Endothelial cell (in vitro differentiated cells): ENCODE results near the gene ERG. TPM values are rescaled to one million over a fixed set of nuclear protein-coding genes. Genes with fewer than 3 reads are reported as not detected.

Source experiments
- DNase-seq: peaks from one replicate; pipeline ENCODE4 v3.0.0; 2021; ENCODE audit warnings: low spot score
- H3K27ac Mint-ChIP-seq: one replicate; pipeline ENCODE4 v1.8.0; 2021; ENCODE audit warnings: mixed read lengths, inconsistent platforms; ENCODE audit not compliant: unreplicated experiment
- H3K27me3 Mint-ChIP-seq: one replicate; pipeline ENCODE4 v1.8.0; 2021; ENCODE audit warnings: mild to moderate bottlenecking, moderate library complexity, mixed read lengths, inconsistent platforms; ENCODE audit not compliant: unreplicated experiment
- H3K36me3 Mint-ChIP-seq: one replicate; pipeline ENCODE4 v1.8.0; 2021; ENCODE audit warnings: mild to moderate bottlenecking, low read depth, mixed read lengths, inconsistent platforms; ENCODE audit not compliant: unreplicated experiment
- H3K4me1 Mint-ChIP-seq: one replicate; pipeline ENCODE4 v1.8.0; 2021; ENCODE audit warnings: mild to moderate bottlenecking, mixed read lengths, inconsistent platforms; ENCODE audit not compliant: unreplicated experiment
- H3K4me3 Mint-ChIP-seq: one replicate; pipeline ENCODE4 v1.8.0; 2021; ENCODE audit warnings: mild to moderate bottlenecking, mixed read lengths, inconsistent platforms; ENCODE audit not compliant: unreplicated experiment
- H3K9me3 Mint-ChIP-seq: one replicate; pipeline ENCODE4 v1.8.0; 2021; ENCODE audit warnings: mixed read lengths, inconsistent platforms; ENCODE audit not compliant: unreplicated experiment
- CTCF ChIP-seq: fragments of 200-600 bp; sonication (generic); IDR thresholded peaks from one replicate; pipeline ENCODE4 v1.5.0; 2021; ENCODE audit warnings: antibody characterized with exemption; ENCODE audit not compliant: unreplicated experiment
- total RNA-seq: library from RNA; stranded (reverse); fragmentation: NEBNext Ultra II Directional; extraction: Animal tissue kit (Norgen Biotek cat#: 25700); gene quantifications from one replicate; pipeline ENCODE4 v1.2.1, GENCODE V29; 2021; ENCODE audit not compliant: unreplicated experiment

The ERG gene
- total RNA-seq, 1 donor from 2014 or later: 133 TPM

GRCh38 chr21:38400195-38400919, 97.9 kb downstream of the ERG start:
- no peak for TF ChIP-seq CTCF
- DNase-seq: no peak
- peaks cover 6% of the 10 kb centered on the region for H3K27me3 Mint-ChIP-seq
- no peaks in the 10 kb centered on the region for H3K9me3 Mint-ChIP-seq
- H3K4me1 Mint-ChIP-seq: no peaks in the 10 kb centered on the region
- no peak overlapping the region for H3K27ac Mint-ChIP-seq
- H3K4me3 Mint-ChIP-seq: no peak overlapping the region
- H3K36me3 Mint-ChIP-seq: peaks cover 62% of the 10 kb centered on the region

DNA sequence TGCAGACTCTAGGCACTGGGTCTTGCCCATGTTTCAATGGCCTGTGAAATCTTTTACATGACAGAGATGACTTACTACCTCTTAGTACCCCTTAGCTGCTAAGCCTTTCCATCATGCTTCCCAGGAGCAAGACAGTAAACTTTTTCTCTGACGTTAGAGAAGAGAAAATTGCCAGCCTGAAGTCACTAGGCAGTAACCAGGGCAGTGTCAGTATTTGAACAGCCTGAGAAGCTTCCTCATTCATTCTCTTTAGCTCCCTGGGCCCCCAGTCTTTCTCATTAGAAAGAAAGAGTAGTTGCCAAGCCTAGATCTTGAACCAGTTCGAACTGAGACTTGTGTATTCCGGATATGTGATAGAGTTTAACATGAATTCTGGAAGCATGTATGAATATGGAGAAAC, 99.2 kb downstream of the ERG start:
- no peak overlapping the region for H3K27ac Mint-ChIP-seq
- H3K4me3 Mint-ChIP-seq: no peak overlapping the region
- no peaks in the 10 kb centered on the region for H3K4me1 Mint-ChIP-seq
- peaks cover 6% of the 10 kb centered on the region for H3K27me3 Mint-ChIP-seq
- TF ChIP-seq CTCF: no peak
- peaks cover 55% of the 10 kb centered on the region for H3K36me3 Mint-ChIP-seq
- no peak for DNase-seq
- no peaks in the 10 kb centered on the region for H3K9me3 Mint-ChIP-seq

DNA sequence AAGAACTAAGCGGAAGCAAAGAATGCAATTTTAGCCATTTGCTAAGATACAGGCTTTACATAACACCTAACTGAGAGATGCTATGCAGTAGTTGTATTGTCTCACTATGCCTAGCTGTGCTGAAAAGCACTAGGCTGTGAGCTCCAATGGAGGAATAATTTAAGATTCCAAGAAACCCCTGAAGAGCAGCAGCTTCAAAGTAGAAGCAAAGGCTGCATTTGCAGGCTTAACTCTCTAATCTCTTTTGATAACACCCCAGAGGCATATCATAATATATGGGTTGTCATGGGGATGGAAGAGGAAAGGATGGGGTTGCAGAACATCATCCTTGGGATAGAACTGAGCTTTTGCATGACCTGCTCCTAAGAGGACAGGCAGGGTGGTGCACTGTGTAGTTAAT, 102.0 kb downstream of the ERG start:
- DNase-seq: no peak
- peaks cover 6% of the 10 kb centered on the region for H3K27me3 Mint-ChIP-seq
- no peaks in the 10 kb centered on the region for H3K4me1 Mint-ChIP-seq
- TF ChIP-seq CTCF: no peak
- H3K27ac Mint-ChIP-seq: no peak overlapping the region
- H3K9me3 Mint-ChIP-seq: no peaks in the 10 kb centered on the region
- H3K4me3 Mint-ChIP-seq: no peak overlapping the region
- H3K36me3 Mint-ChIP-seq: peaks cover 43% of the 10 kb centered on the region

GRCh38 chr21:38395581-38395980, 102.7 kb downstream of the ERG start:
- no peaks in the 10 kb centered on the region for H3K4me1 Mint-ChIP-seq

More at GRCh38 chr21:38395581-38395980, 102.7 kb downstream of the ERG start:
- Mint-ChIP-seq H3K9me3 (no peaks in the 10 kb centered on the region), H3K36me3 (peaks cover 41% of the 10 kb centered on the region), H3K27ac (no peak overlapping the region), H3K27me3 (peaks cover 6% of the 10 kb centered on the region), H3K4me3 (no peak overlapping the region)
- no peak for TF ChIP-seq CTCF
- DNase-seq: no peak
